LNCaP clone FGC (cell line): ENCODE measurements around the gene SNN.
A peak's percentile ranks its signal among the peaks of the same experiment; 100 is the strongest.

Experiments used
- DNase-seq: peaks from one replicate; pipeline ENCODE4 v3.0.0-alpha.2; 2011; ENCODE audit warnings: low read depth
- H3K4me3 ChIP-seq: 2 replicates; pipeline ENCODE4 v1.5.1; 2011; ENCODE audit warnings: mild to moderate bottlenecking, low read depth, low read length, control low read depth
- TF ChIP-seq, protein P1 (sequence below): IDR thresholded peaks from 2 replicates; pipeline ENCODE4 v1.5.1; 2012; ENCODE audit warnings: mild to moderate bottlenecking; ENCODE audit not compliant: control insufficient read depth, insufficient read depth; ENCODE audit errors: extremely low read depth

The SNN gene

DNA sequence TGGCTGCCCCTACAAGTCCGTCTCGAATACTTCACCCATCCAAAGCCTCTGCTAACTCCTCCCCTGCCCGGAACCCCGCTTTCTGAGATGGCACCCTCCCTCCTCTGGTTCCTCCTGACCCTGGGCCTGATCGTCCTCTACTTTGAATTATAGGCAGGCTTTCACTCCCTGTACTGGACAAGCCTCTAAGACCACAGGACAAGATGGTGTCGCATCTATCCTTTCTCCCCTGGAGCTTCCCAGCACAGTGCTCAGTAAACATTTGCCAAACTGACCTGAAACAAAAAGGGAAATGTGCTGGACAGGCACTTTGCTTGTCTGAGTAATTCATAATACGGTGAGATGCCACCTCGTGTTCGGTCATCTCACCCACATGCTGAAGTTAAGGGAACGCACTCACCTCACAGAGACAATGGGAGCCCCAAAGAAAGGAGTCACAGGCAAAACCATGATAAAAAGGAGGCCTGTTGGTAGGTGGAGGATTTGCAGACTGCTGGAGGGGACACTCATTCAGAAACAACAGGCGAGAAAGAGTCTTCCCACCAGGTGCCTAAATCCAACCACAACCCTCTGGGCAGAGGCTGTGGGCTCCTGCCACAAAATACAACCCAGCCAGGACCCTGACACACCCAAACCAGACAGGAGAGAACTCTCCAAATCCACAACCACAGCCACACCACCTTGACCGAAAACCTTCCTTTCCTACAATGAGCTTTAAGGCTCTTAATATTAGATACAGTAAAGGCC lies 28.2 kb downstream of the SNN start:
- TF ChIP-seq, protein P1, sequence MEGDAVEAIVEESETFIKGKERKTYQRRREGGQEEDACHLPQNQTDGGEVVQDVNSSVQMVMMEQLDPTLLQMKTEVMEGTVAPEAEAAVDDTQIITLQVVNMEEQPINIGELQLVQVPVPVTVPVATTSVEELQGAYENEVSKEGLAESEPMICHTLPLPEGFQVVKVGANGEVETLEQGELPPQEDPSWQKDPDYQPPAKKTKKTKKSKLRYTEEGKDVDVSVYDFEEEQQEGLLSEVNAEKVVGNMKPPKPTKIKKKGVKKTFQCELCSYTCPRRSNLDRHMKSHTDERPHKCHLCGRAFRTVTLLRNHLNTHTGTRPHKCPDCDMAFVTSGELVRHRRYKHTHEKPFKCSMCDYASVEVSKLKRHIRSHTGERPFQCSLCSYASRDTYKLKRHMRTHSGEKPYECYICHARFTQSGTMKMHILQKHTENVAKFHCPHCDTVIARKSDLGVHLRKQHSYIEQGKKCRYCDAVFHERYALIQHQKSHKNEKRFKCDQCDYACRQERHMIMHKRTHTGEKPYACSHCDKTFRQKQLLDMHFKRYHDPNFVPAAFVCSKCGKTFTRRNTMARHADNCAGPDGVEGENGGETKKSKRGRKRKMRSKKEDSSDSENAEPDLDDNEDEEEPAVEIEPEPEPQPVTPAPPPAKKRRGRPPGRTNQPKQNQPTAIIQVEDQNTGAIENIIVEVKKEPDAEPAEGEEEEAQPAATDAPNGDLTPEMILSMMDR = no peak
- DNase-seq = no peak
- no peak overlapping the region for H3K4me3 ChIP-seq

DNA sequence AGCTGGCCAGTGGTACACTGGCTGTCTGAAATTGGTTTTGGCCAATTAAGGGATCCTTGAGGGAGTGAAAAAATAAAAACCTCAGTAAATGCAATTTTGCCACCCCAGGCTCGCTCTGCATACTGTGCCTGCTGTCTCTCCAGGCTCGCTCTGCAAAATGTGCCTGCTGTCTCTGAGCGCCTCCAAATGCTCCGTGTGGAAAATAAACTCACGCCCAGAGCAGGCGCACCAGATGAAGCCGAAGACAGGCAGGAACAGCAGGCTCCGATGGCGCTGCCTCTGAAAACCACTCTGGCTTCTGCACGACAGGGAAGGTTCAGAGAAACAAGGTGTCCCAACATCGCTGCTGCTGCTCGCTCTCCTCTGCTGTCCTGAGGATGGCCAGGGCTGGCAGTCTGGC lies 29.1 kb downstream of the SNN start:
- TF ChIP-seq, protein P1 = no peak
- H3K4me3 ChIP-seq = no peak overlapping the region
- DNase-seq = no peak

DNA sequence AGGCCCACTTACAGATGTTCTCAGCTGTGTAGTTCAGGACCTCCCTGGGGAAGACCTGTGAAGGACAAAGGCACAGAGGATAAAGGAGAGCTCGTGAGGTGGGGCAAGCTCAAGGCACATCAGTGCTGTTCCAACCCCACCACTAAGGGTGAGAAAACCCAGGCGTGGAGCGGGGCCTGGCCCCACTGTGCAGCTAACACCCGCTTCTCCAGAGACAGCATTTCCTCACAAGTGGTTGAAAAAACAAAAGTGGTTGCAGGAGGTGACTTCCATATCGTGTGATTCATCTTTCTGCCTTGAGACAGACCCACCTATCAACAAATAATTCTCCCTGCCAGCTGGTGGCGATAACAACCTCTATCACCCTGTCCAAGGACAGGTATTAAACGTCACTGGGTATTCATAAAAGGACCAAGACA lies 30.0 kb downstream of the SNN start:
- no peak overlapping the region for H3K4me3 ChIP-seq
- TF ChIP-seq, protein P1 = peak; percentile 23; the same call in 1 of the 2 replicates
- DNase-seq = no peak

DNA sequence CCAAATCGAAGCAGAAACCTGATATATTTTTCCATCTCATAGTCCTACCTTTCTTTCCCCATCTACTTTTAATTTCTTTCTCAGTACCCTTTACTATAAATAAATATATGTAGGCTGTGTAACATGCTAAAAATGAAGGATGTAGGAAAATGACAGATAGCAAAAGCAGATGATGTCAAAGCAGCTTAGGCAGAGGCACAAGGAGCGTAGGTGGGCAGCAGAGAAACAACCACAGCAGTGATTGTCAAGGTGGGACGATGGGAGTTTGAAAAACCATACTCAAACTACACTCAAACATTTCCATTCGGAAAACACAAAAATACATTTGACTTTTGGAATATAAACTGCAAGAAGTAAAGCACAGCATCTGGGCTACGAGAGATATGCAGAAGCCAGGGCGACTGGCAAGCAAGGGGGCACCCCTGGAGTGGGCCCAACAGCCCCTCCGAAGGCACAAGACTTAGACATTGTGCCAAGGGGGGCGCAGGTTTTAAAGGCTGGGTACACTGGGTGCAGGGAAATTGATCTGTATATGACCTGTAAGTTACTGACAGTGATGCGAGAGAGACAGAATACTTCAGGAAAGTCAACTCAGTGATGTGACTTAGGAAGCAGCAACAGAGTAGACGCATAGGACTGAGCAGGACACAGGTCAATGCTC lies 31.1 kb downstream of the SNN start:
- TF ChIP-seq, protein P1 = no peak
- no peak overlapping the region for H3K4me3 ChIP-seq
- no peak for DNase-seq

DNA sequence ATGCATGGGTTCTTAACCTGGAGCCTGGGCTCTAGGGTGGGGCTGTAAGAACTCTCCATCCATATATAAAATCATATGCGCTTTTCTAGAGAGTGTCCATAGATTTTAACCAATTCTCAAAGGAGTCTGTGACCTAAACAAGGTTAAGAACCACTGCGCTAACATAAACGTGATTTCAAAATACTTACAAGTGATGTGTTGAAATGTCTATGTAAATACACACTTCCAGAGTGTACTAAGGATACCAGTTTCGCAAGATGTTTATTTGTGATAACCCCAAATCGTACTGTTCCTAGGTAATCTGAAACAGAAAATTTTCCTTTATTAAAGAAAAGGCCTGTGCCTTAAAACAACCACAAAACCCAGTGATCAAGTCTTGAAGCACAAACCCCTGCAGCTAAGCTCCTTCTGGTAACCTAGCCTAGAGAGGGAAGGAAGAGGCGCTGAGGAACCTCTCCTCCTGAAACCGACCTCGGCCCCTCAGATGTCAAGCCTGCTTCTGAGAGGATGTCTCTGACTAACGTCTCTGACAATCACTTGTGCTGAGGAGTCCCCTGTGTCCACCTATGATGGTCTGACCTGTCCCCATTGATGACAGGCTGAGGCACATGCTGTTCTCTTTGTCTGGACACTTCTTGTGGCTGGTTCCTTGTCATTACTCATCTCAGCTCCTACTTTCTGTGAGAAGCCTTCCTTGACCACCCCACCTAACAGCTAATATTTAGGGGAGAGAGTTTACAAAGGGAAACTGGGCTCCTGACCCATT lies 32.2 kb downstream of the SNN start:
- DNase-seq = peak; percentile 27
- no peak overlapping the region for H3K4me3 ChIP-seq
- TF ChIP-seq, protein P1 = no peak

DNA sequence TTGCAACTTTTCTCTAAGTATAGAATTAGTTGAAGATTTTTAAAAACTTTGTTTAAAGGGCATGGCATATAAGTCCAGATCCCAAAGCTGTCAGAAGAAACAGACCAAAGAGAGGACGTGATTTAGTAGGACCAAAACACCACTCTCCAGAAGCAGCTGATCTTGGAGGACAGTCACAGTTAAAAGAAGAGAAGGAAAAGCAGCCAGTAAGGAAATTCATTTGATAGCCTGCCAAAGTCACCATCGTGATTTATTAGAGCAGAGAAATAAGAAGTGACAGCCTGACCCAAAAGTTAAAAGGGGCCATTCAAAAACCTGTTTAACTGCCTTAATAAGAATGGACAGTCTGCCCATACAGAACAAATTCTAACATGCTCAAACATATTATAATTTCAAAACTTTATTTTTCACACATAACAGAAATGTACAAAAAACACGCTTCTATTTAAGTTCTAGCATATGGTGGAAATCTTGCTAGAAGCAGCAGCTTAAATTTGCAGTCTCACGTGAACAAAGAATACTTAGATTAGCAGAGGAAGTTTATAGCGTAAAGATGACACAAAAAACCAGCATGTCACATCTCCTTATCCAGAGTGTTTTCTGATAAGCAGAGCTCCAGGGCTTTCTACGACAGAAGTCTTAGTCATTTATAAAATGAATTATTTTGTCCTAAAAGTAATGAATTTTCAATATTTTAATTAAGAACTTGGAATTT lies 37.2 kb downstream of the SNN start:
- TF ChIP-seq, protein P1 = no peak
- DNase-seq = peak; percentile 68
- no peak overlapping the region for H3K4me3 ChIP-seq
